Kidney epithelial cell (primary cell): Measurements from ENCODE around the gene ZNF582. TPM values are rescaled to one million over a fixed set of nuclear protein-coding genes. Genes with fewer than 3 reads are reported as not detected.
"Not testable (repeated sequence)": the region's sequence is repeated elsewhere in the genome, so short reads cannot be mapped to it uniquely, and the experiment has no call there.

ENCODE experiments used
- DNase-seq: peaks from one replicate; pipeline ENCODE4 v3.0.0-alpha.2; 2010; ENCODE audit warnings: low read depth
- H3K27me3 ChIP-seq: 2 replicates; pipeline ENCODE4 v1.6.0; 2011; ENCODE audit warnings: low read length; ENCODE audit not compliant: control insufficient read depth, insufficient read depth
- H3K36me3 ChIP-seq: 2 replicates; pipeline ENCODE4 v1.5.1; 2011; ENCODE audit warnings: low read length; ENCODE audit not compliant: control insufficient read depth, insufficient read depth
- H3K4me3 ChIP-seq: 2 replicates; pipeline ENCODE4 v1.5.1; 2011; ENCODE audit warnings: low read depth, mild to moderate bottlenecking, control low read depth, low read length
- total RNA-seq: library from RNA; depleted of rRNA; stranded (reverse); fragments of >200 nt; gene quantifications from 2 replicates; pipeline ENCODE4 v1.2.3, GENCODE V29; 2015
- TF ChIP-seq, protein P1 (sequence below): IDR thresholded peaks from 2 replicates; pipeline ENCODE4 v1.5.1; 2011; ENCODE audit warnings: mild to moderate bottlenecking, moderate library complexity, low read length, control low read depth, inconsistent platforms; ENCODE audit not compliant: insufficient read depth, poor library complexity, severe bottlenecking

The ZNF582 gene
- total RNA-seq, 1 donor from 2014 or later, result 1.1 TPM

GRCh38 chr19:56347163-56347778, 46.1 kb downstream of the ZNF582 start:
- TF ChIP-seq, protein P1, sequence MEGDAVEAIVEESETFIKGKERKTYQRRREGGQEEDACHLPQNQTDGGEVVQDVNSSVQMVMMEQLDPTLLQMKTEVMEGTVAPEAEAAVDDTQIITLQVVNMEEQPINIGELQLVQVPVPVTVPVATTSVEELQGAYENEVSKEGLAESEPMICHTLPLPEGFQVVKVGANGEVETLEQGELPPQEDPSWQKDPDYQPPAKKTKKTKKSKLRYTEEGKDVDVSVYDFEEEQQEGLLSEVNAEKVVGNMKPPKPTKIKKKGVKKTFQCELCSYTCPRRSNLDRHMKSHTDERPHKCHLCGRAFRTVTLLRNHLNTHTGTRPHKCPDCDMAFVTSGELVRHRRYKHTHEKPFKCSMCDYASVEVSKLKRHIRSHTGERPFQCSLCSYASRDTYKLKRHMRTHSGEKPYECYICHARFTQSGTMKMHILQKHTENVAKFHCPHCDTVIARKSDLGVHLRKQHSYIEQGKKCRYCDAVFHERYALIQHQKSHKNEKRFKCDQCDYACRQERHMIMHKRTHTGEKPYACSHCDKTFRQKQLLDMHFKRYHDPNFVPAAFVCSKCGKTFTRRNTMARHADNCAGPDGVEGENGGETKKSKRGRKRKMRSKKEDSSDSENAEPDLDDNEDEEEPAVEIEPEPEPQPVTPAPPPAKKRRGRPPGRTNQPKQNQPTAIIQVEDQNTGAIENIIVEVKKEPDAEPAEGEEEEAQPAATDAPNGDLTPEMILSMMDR, result no peak
- Histone ChIP-seq H3K27me3 (no peaks in the 10 kb centered on the region), H3K36me3 (no peaks in the 10 kb centered on the region), H3K4me3 (no peak overlapping the region)
- no peak for DNase-seq

- Histone ChIP-seq H3K36me3 (no peaks in the 10 kb centered on the region), H3K4me3 (no peak overlapping the region), H3K27me3 (no peaks in the 10 kb centered on the region)
- TF ChIP-seq, protein P1, result no peak
- no peak for DNase-seq
Observed at GRCh38 chr19:56341948-56342347, 51.4 kb downstream of the ZNF582 start.

DNA sequence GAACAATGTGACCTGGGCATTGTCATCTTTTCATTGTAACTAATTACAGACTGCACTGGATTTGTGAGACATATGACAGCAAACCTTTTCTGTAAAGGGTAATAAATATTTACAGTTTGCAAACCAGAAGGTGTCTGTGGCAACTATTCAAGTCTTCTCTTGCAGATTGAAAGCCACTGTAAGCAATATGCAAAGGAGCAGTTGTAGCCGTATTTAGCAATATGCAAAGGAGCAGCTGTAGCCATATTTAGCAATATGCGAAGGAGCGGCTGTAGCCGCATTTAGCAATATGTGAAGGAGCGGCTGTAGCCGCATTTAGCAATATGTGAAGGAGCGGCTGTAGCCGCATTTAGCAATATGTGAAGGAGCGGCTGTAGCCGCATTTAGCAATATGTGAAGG, 54.3 kb downstream of the ZNF582 start:
- H3K36me3 ChIP-seq, H3K4me3 ChIP-seq, H3K27me3 ChIP-seq, DNase-seq: not testable (repeated sequence)

DNA sequence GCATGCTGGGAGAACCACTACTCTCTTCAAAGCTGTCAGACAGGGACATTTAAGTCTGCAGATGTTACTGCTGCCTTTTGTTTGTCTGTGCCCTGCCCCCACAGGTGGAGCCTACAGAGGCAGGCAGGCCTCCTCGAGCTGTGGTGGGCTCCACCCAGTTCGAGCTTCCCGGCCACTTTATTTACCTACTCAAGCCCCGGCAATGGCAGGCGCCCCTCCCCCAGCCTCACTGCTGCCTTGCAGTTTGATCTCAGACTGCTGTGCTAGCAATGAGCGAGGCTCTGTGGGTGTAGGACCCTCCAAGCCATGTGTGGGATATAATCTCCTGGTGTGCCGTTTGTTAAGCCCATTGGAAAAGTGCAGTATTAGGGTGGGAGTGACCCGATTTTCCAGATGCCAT, 56.3 kb downstream of the ZNF582 start:
- H3K4me3 ChIP-seq, H3K27me3 ChIP-seq, DNase-seq, H3K36me3 ChIP-seq: not testable (repeated sequence)

- not testable (repeated sequence) for H3K4me3 ChIP-seq, DNase-seq, H3K36me3 ChIP-seq, H3K27me3 ChIP-seq
Observed at GRCh38 chr19:56335371-56335770, 58.0 kb downstream of the ZNF582 start.

- DNase-seq, result no peak
- Histone ChIP-seq H3K36me3 (no peaks in the 10 kb centered on the region), H3K4me3 (no peak overlapping the region), H3K27me3 (no peaks in the 10 kb centered on the region)
- TF ChIP-seq, protein P1, result peak; percentile 72
Observed at GRCh38 chr19:56333506-56333905, 59.8 kb downstream of the ZNF582 start.

Other genes with a start within 250 kb of the ZNF582 start
- not detected in 2 replicates for gene GALP, start 217.5 kb downstream of the ZNF582 start, total RNA-seq
- gene ZSCAN5B, start 195.8 kb downstream of the ZNF582 start, total RNA-seq, result not detected in 2 replicates
- not detected in 2 replicates for gene ZSCAN5C, start 191.3 kb downstream of the ZNF582 start, total RNA-seq
- not detected in 2 replicates for gene EDDM13, start 120.8 kb downstream of the ZNF582 start, total RNA-seq
- gene ZSCAN5A, start 78.7 kb downstream of the ZNF582 start, total RNA-seq, result 6.2 and 7.7 TPM in 2 replicates
- 2.9 and 3.6 TPM in 2 replicates for gene ZNF583, start 10.8 kb upstream of the ZNF582 start, total RNA-seq
- gene ZNF667, start 83.8 kb upstream of the ZNF582 start, total RNA-seq, result 4.2 and 9.4 TPM in 2 replicates
- gene ZNF471, start 114.3 kb upstream of the ZNF582 start, total RNA-seq, result 2.4 and 2.8 TPM in 2 replicates
- 5.8 and 6.6 TPM in 2 replicates for gene ZFP28, start 145.4 kb upstream of the ZNF582 start, total RNA-seq
- 2.9 and 4.3 TPM in 2 replicates for gene ZNF470, start 173.9 kb upstream of the ZNF582 start, total RNA-seq
- 12.3 and 14.2 TPM in 2 replicates for gene ZNF71, start 201.8 kb upstream of the ZNF582 start, total RNA-seq
- gene SMIM17, start 249.6 kb upstream of the ZNF582 start, total RNA-seq, result 0.46 TPM in 1 of 2 replicates, not detected in the other